WI38 (cell line): ENCODE data around the gene MLH1.
"Not testable (repeated sequence)": the region's sequence is repeated elsewhere in the genome, so short reads cannot be mapped to it uniquely, and the experiment has no call there.

Source experiments
- H3K4me3 ChIP-seq: 2 replicates; pipeline ENCODE4 v1.5.1; 2011; ENCODE audit warnings: low read depth, mild to moderate bottlenecking, control low read depth, low read length
- CTCF ChIP-seq: IDR thresholded peaks from 2 replicates; pipeline ENCODE4 v1.5.1; 2012; ENCODE audit warnings: low read depth, mild to moderate bottlenecking, control low read depth, low read length

Gene MLH1

GRCh38 chr3:36993326-36994283 is at the start of gene MLH1:
Gene MLH1 (plus strand): TSS chr3:36993518. CDS start chr3:36993548, 30 bp downstream.
- TF ChIP-seq CTCF = no peak
- peak within 1 kb of the TSS; percentile 93 for H3K4me3 ChIP-seq

GRCh38 chr3:36943601-36944000 is 49.7 kb upstream of the MLH1 start:
- peak overlapping the region; percentile 64 for H3K4me3 ChIP-seq
- no peak for TF ChIP-seq CTCF

- no peak for TF ChIP-seq CTCF
- peak overlapping the region; percentile 64 for H3K4me3 ChIP-seq
These were observed 49.2 kb upstream of the MLH1 start for GRCh38 chr3:36944012-36944640.

GRCh38 chr3:36944641-36945270 is 48.6 kb upstream of the MLH1 start, which contains the start of gene TRANK1:
Gene TRANK1 (minus strand): TSS chr3:36945054. CDS start chr3:36944809, 245 bp downstream.
- no peak for TF ChIP-seq CTCF
- H3K4me3 ChIP-seq = peak within 1 kb of the TSS; percentile 64

- H3K4me3 ChIP-seq = no peak overlapping the region
- TF ChIP-seq CTCF = no peak
These were observed 47.9 kb upstream of the MLH1 start for GRCh38 chr3:36945333-36945980.

- H3K4me3 ChIP-seq = not testable (repeated sequence)
These were observed 45.5 kb upstream of the MLH1 start for GRCh38 chr3:36947814-36948213.

- TF ChIP-seq CTCF = no peak
- H3K4me3 ChIP-seq = no peak overlapping the region
These were observed 38.7 kb upstream of the MLH1 start for GRCh38 chr3:36954452-36955134.
